Measurements from ENCODE around the gene USB1. TPM values are rescaled to one million over a fixed set of nuclear protein-coding genes. Genes with fewer than 3 reads are reported as not detected.

The USB1 gene
- total RNA-seq, 1 donor from 2014 or later = 5.0 TPM

GRCh38 chr16:58020628-58021521 lies 19.7 kb downstream of the USB1 start:
- DNase-seq = peak; percentile 42

GRCh38 chr16:58021661-58022551 lies 20.7 kb downstream of the USB1 start:
- DNase-seq = no peak

GRCh38 chr16:58022601-58023371 lies 21.6 kb downstream of the USB1 start:
- peak; percentile 56 for DNase-seq

GRCh38 chr16:58024486-58025350 lies 23.5 kb downstream of the USB1 start:
- DNase-seq = no peak

DNA sequence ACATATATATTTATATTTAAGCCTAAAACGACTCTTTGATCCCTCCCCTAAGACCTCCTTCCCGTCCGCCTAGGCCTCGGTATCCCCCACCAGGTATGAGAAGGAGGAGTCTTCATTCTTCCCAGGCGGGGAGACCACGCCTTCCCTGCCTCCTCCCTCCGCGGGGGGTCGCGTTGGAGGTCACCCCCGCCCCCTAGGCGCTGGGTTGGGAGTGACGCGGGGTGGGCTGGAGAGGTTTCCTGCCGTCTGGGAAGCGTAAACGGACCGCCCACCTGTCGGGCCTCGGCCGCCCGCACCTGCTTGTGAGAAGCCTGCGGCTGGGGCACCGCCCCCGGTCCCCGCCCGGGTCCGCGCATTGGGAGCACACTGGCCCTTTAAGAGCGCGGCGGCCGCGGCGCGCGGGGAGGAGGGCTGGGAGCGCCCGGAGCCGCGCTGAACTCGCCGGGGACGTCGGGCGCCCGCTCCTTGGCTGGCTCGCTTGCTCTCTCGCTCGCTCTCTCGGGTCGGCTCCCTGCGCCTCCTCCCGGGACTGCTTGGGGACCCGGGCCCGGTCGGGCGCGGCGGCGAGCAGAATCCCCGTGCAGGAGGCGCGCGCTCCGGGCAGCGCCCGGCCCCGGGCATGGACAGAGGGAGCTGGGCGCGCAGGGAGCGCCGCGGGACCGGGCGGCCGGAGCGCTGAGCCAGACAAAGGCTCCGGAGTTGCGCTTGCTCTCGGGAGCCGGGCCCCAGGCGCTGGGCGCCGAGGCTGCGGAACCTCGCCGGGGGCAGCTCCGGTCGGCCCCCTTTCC lies 24.3 kb downstream of the USB1 start, which contains the start of gene MMP15:
TSS of gene MMP15 (plus strand) at position 404 of the 788 bp plus-strand sequence. CDS start 597 bp downstream, outside the sequence.
- DNase-seq = no peak

DNA sequence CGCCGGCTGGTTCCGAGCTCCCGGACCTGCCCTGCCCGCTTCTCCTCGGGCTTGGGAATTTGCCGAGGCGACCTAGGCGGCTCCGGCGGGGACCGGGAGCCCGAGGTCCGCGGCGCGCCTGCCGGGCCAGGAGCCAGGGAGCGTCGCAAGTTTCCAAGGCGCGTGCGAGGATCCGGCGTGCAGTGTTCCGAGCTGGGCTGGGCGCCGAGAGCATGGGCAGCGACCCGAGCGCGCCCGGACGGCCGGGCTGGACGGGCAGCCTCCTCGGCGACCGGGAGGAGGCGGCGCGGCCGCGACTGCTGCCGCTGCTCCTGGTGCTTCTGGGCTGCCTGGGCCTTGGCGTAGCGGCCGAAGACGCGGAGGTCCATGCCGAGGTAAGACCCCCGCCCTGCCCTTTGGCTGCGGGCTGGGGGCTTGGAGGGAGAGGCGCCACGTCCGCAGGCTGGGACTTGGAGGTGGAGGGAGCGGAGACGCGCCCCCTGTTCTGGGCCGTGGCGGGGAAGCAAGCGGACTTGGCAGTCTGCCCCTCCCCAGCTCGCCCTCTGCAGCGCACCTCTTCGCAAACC lies 25.0 kb downstream of the USB1 start:
- DNase-seq = no peak

DNA sequence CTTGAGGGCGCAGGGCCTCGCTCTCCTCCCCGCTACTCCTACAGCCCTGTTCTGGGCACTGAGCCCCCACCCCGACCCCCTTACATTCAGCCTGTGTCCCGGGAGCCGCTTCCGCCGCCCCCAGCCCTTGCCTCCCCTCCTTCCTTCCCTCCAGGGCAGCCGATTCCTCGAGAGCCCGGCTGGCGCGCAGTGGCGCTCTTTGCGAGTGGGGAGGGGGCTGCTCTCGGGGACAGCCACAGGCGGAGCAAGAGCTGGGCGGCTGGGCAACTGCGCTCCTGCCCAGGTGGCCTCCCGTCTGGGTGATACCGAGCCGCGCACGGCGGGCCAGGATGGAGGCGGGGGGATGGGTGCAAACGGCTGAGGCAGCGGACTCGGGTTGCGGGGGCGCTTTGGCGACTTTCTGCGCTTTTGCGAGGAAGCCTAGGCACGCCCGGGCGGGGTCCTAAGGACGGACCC lies 25.5 kb downstream of the USB1 start:
- DNase-seq = no peak

GRCh38 chr16:58027161-58027915 lies 26.1 kb downstream of the USB1 start:
- DNase-seq = no peak

DNA sequence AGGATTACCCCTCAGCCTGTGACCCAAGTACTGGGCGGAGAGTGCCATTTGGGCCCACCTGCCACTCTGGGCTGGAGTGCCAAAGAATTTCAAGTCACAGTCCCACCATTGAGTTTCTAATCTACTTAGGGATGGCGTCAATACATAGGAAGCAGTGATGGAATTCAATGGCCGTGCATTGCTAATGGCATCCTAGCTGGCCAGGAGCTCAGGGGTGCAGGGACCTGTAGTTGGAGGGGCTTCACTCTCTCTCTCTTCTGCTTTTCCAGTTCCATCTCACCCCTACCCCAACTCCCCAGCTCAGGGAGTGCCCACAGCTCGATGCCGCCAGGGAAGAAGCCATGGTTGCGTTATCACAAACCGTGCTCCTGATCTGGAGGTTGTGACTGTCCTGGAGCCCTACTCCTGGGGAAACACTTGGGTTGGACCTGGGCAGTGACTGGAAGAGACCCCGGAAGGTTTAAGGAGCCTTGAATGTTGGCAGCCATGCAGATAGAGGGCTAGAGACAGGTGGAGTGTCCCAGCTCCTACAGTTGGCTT lies 26.8 kb downstream of the USB1 start:
- no peak for DNase-seq

DNA sequence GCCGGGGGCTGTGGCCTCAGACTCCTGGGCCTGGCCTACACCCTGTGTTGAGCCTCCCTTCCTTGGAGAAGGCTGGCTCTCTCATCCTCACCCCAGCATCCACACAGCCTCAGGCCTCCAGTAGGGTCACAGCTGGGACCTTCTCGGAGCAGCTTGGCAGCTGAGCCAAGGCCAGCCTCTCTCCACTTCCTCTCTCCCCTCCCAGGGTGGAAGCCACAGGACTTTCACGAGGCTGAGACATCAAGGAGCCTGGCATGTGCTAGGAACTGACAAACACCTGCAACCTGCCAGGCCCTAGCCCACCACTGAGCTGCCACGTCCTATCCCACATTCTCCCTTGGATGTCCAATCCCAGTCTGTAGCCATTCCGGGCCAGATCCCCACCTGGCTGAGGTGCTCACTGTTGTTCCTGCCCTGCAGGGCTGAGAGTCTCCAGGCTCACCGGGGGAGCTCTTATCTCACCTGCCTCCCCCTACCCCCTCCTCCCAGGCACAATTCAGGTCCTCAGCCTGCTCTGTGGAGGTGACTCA lies 27.4 kb downstream of the USB1 start:
- no peak for DNase-seq

GRCh38 chr16:58029410-58029809 lies 28.2 kb downstream of the USB1 start:
- DNase-seq = no peak

GRCh38 chr16:58030136-58030840 lies 29.1 kb downstream of the USB1 start:
- no peak for DNase-seq

GRCh38 chr16:58031016-58031800 lies 30.0 kb downstream of the USB1 start:
- DNase-seq = no peak

DNA sequence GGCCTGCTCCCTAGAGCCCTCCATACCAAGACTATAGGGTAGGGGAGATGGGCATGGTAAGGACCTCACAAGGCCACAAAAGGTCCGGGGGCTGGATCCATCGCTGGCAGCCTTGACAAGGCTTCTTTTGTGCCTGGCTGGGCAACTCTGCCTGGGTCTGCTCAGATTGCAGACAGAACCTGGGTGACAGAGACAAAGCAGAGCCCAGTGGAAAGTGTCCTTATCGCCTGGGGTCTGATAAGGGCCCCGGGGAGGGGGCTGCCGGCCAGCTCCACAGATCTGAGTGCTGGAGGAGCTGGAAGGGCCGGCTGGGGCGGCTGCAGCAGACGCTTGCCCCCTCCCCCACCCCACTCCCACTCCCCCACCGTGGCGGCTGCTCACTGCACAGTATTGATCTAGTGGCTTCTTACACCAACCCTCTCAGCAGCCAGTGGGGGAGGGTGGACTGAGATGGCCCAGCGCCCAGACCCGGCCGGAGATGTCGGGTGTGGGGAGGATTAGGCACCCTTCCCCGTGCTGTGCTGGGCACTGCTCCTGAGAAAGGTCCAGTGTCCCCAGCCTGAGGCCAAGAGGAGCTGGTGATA lies 31.6 kb downstream of the USB1 start:
- DNase-seq = no peak

DNA sequence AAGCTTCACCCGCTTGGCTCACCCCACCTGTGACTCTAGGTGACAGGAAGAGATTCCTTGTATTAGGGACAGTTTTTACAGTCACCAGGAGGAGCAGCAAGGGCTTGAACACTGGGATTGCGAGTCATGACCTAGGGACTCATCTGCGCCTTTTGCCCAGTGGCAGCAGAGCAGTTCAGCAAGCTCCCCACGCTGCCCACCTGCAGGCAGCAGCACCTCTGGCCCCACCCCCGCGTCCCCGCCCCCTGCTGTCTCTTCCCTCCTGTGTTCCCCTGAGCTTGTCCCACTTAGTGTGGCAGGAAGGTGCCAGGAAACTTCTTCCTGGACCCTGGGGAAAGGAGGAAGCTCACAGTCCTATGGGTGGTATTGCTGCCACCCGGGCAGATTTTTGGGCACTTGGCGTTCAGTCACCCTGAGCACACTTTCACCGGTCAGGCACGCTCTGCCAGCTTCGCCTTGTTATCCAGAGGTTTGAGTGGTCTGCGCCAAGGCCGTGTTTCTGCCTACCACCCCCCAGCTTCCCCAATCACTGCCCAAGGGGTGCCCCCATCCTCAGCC lies 33.0 kb downstream of the USB1 start:
- DNase-seq = no peak

- DNase-seq = no peak
These were observed 33.6 kb downstream of the USB1 start for GRCh38 chr16:58034774-58035173.

Measured in occipital lobe (tissue), 2 donors.